HepG2 (cell line): Measurements from ENCODE around the gene DPF1. TPM values are rescaled to one million over a fixed set of nuclear protein-coding genes. Genes with fewer than 3 reads are reported as not detected.

ENCODE experiments used
- ATAC-seq: fragments of 200-7000 bp; cut with Tn5 transposase; 3 replicates; pipeline ENCODE4 v1.9.1; 2020; ENCODE audit warnings: mild to moderate bottlenecking, moderate library complexity
- BruUV-seq: library from RNA; stranded (reverse); fragments of 400-500 nt; replicated peaks from 2 replicates; lab custom pipeline; 2021; lab: Mats Ljungman, UMichigan
- CTCF ChIA-PET: fragments of 300-600 bp; formaldehyde crosslinking; extraction: SDS; loops from one replicate; lab custom pipeline; 2021; ENCODE audit warnings: low total read pairs, inconsistent platforms, low intra/inter-chr PET ratio; lab: Yijun Ruan, JAX
- POLR2A ChIA-PET: fragments of 350-600 bp; sonication (Branson Sonifier 250); formaldehyde crosslinking; loops from one replicate; lab custom pipeline; 2020; ENCODE audit warnings: antibody characterized with exemption, inconsistent platforms; lab: Yijun Ruan, JAX
- DNase-seq: peaks from one replicate; pipeline ENCODE4 v3.0.0-alpha.2; 2015; ENCODE audit warnings: low spot score
- FAIRE-seq: peaks from 3 replicates; lab custom pipeline; 2011; peaks lifted over from hg19 to GRCh38; lab: Jason Lieb, UNC
- H2AFZ ChIP-seq: one replicate; pipeline ENCODE4 v1.6.1; 2011; ENCODE audit warnings: low read length, inconsistent platforms
- H3K27ac ChIP-seq: fragments of 300-600 bp; 3 replicates; pipeline ENCODE4 v1.8.0; 2011; ENCODE audit warnings: mixed run types, mild to moderate bottlenecking, mixed read lengths, low read length, inconsistent platforms; ENCODE audit not compliant: insufficient read depth; ENCODE audit errors: extremely low read length
- H3K27me3 ChIP-seq, 2 experiments: fragments of 200-600 bp in 1 of 2; 2 replicates in 1 of 2; 3 replicates in 1 of 2; pipeline versions ENCODE4 v1.6.0 to v1.8.0; 2011; ENCODE audit warnings: low read length in 2 of 2, mild to moderate bottlenecking in 2 of 2, moderate library complexity in 2 of 2, inconsistent platforms in 1 of 2; ENCODE audit not compliant: insufficient read depth in 2 of 2, control insufficient read depth in 1 of 2
- H3K36me3 ChIP-seq, 2 experiments: fragments of 200-600 bp in 1 of 2; replicated peaks in 1 of 2; 2 replicates in 1 of 2; 3 replicates in 1 of 2; pipeline versions ENCODE4 v1.5.1 to v1.8.0; 2011; ENCODE audit warnings: low read length in 2 of 2, inconsistent platforms in 1 of 2; ENCODE audit not compliant: insufficient read depth in 2 of 2, control insufficient read depth in 1 of 2
- H3K4me1 ChIP-seq: 2 replicates; pipeline ENCODE4 v1.5.1; 2012; ENCODE audit warnings: low read length, inconsistent platforms; ENCODE audit not compliant: insufficient read depth
- H3K4me2 ChIP-seq: 2 replicates; pipeline ENCODE4 v1.6.0; 2011; ENCODE audit warnings: low read depth, low read length, inconsistent platforms
- H3K4me3 ChIP-seq, 3 experiments: fragments of 200-600 bp in 1 of 3; sonication (generic), shearing (Covaris generic) in 1 of 3; replicated peaks in 1 of 3; 2 replicates each; pipeline ENCODE4 v1.5.1; 2011 to 2016; ENCODE audit warnings: low read length in 3 of 3, inconsistent platforms in 2 of 3, low read depth in 2 of 3, mild to moderate bottlenecking in 2 of 3, control low read depth in 1 of 3, mixed read lengths in 1 of 3; ENCODE audit not compliant: insufficient read depth in 1 of 3
- H3K79me2 ChIP-seq: one replicate; pipeline ENCODE4 v1.6.1; 2011; ENCODE audit warnings: low read length, inconsistent platforms; ENCODE audit not compliant: insufficient read depth
- H3K9ac ChIP-seq: 2 replicates; pipeline ENCODE4 v1.6.0; 2011; ENCODE audit warnings: mild to moderate bottlenecking, low read depth, low read length, inconsistent platforms; ENCODE audit not compliant: insufficient read depth
- H3K9me3 ChIP-seq: 2 replicates; pipeline ENCODE4 v1.5.1; 2012; ENCODE audit warnings: mild to moderate bottlenecking, low read length
- H4K20me1 ChIP-seq: 2 replicates; pipeline ENCODE4 v1.6.0; 2011; ENCODE audit warnings: inconsistent platforms, mild to moderate bottlenecking, low read length, moderate library complexity; ENCODE audit not compliant: insufficient read depth
- HNRNPLL ChIP-seq: fragments of 200-400 bp; formaldehyde crosslinking; IDR thresholded peaks from 2 replicates; pipeline ENCODE4 v1.6.1; 2017; ENCODE audit warnings: mild to moderate bottlenecking, low read depth, low read length; ENCODE audit not compliant: poor library complexity, severe bottlenecking
- NFE2L2 ChIP-seq: fragments of 150-350 bp; IDR thresholded peaks from 2 replicates; pipeline ENCODE4 v1.6.1; 2014; ENCODE audit warnings: low read length
- NFIC ChIP-seq: IDR thresholded peaks from 2 replicates; pipeline ENCODE4 v1.6.1; 2012; ENCODE audit warnings: mild to moderate bottlenecking, low read length, inconsistent platforms
- SMARCC2 ChIP-seq: fragments of 450-650 bp; IDR thresholded peaks from 2 replicates; pipeline ENCODE4 v1.6.1; 2017; ENCODE audit warnings: antibody characterized with exemption, mild to moderate bottlenecking
- ZNF253 ChIP-seq: sonication (generic); formaldehyde crosslinking; IDR thresholded peaks from 2 replicates; pipeline ENCODE4 v1.8.0; 2022; ENCODE audit warnings: mild to moderate bottlenecking, missing genetic modification reagents, borderline replicate concordance
- ZNF274 ChIP-seq: sonication (generic); formaldehyde crosslinking; IDR thresholded peaks from 2 replicates; pipeline ENCODE4 v1.5.1; 2020; ENCODE audit warnings: mild to moderate bottlenecking, missing genetic modification reagents
- ZNF30 ChIP-seq: sonication (generic); formaldehyde crosslinking; IDR thresholded peaks from 2 replicates; pipeline ENCODE4 v1.5.0; 2020; ENCODE audit warnings: mild to moderate bottlenecking, missing genetic modification reagents
- WGBS: methylation state at CpG from one replicate; pipeline ENCODE4 v1.1.6; 2017; ENCODE audit warnings: low lambda C conversion rate; 5-methylcytosine and 5-hydroxymethylcytosine counted together
- in situ Hi-C: cut with HindIII; loops from 2 replicates; pipeline ENCODE4 v1.10.0; 2017; ENCODE audit warnings: low pct_unique_long_range_greater_than_20kb; ENCODE audit not compliant: extremely low pct_ligation_motif_present
- intact Hi-C: fragments of 100-400 bp; cut with micrococcal nuclease; formaldehyde crosslinking; loops from one replicate; pipeline ENCODE4 v1.10.0; 2022; ENCODE audit not compliant: unreplicated experiment
- polyA plus RNA-seq, 8 experiments: library from polyadenylated mRNA; depleted of rRNA in 3 of 8; stranded (reverse) in 7 of 8; unstranded in 1 of 8; fragments of >200 nt; fragmentation: Illumina TruSeq in 4 of 8; extraction: Trizol in 4 of 8; gene quantifications; 2 replicates each; pipeline versions ENCODE4 v1.2.1 to v1.2.3, GENCODE V29; 2011 to 2016; ENCODE audit warnings: low read depth in 4 of 8, missing spikeins in 1 of 8, mixed read lengths in 1 of 8; ENCODE audit not compliant: insufficient read depth in 1 of 8
- total RNA-seq, 5 experiments: library from RNA; depleted of rRNA; stranded (reverse); fragments of >200 nt; fragmentation: Illumina TruSeq; extraction: Trizol; gene quantifications; 2 replicates each; pipeline ENCODE4 v1.2.3, GENCODE V29; 2016; ENCODE audit warnings: low read depth in 1 of 5
- TF ChIP-seq, protein P1 (sequence below): IDR thresholded peaks from 2 replicates; pipeline ENCODE4 v1.6.1; 2016; ENCODE audit warnings: low read depth
- TF ChIP-seq, protein P2 (sequence below): sonication (generic); formaldehyde crosslinking; IDR thresholded peaks from 2 replicates; pipeline ENCODE4 v1.4.0; 2020; ENCODE audit warnings: mild to moderate bottlenecking, missing genetic modification reagents

Gene DPF1
- total and polyA plus RNA-seq, 2 of the 13 experiments (the other 11 are each of a cell fraction or from before 2014, with no cell fraction given), result 1.0 to 3.2 TPM

DNA sequence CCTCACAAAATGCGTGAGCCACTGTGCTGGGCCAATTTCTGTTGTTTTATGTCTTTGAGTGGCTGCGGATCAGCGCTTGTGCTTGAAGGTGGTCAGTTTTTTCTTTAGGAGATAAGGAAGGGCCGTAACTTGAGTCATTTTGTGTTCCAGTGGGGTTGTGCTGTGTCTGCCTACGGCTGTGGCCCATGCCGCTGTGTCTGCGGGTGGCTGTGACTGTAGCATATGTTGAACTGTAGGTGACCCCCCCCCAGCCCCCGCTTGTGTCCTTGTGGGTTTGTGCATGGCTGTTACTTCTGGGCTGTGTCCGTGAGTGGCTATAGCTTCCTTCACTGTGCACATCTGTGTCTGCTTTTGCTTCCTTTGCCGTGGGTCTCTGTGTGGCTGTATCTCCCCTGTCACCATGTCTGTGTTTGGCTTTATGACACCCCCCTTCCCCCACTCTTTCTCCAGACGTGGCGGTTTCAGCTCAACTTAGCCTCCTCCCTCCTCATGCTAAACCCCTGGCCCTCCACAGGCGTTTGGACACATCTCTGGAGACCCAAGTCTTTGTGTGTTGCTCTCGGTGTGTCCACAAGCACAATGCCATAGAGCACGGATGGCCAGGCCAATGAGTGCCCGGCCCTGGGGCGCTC, 31.5 kb upstream of the DPF1 start:
- H3K79me2 ChIP-seq, result no peaks in the 10 kb centered on the region
- peaks cover 19% of the 10 kb centered on the region for H3K4me1 ChIP-seq
- H3K27ac ChIP-seq, result no peak overlapping the region
- H4K20me1 ChIP-seq, result no peaks in the 10 kb centered on the region
- in situ Hi-C loops (no loop called here), intact Hi-C loops (no loop called here)
- no TSS peak for BruUV-seq
- peaks cover 4 to 20% of the 10 kb centered on the region in 2 experiments; a peak in 3 of 5 replicates for H3K27me3 ChIP-seq
- FAIRE-seq (no peak), DNase-seq (no peak), ATAC-seq (no peak)
- H2AFZ ChIP-seq, result no peak overlapping the region
- H3K4me3 ChIP-seq, result no peak overlapping the region
- no peaks in the 10 kb centered on the region for H3K9me3 ChIP-seq
- H3K4me2 ChIP-seq, result no peak overlapping the region
- no peak overlapping the region for H3K9ac ChIP-seq
- 51% methylated on average over 13 of the region's 17 CpGs for WGBS
- ChIA-PET POLR2A (no interaction called here), CTCF (no interaction called here)
- no peaks in the 10 kb centered on the region for H3K36me3 ChIP-seq
- TF ChIP-seq, protein P1, sequence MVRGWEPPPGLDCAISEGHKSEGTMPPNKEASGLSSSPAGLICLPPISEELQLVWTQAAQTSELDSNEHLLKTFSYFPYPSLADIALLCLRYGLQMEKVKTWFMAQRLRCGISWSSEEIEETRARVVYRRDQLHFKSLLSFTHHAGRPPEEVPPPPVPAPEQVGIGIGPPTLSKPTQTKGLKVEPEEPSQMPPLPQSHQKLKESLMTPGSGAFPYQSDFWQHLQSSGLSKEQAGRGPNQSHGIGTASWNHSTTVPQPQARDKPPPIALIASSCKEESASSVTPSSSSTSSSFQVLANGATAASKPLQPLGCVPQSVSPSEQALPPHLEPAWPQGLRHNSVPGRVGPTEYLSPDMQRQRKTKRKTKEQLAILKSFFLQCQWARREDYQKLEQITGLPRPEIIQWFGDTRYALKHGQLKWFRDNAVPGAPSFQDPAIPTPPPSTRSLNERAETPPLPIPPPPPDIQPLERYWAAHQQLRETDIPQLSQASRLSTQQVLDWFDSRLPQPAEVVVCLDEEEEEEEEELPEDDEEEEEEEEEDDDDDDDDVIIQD, result no peak
- TF ChIP-seq, protein P2, sequence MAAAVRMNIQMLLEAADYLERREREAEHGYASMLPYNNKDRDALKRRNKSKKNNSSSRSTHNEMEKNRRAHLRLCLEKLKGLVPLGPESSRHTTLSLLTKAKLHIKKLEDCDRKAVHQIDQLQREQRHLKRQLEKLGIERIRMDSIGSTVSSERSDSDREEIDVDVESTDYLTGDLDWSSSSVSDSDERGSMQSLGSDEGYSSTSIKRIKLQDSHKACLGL (CRISPR knock-in tag), result no peak
- TF ChIP-seq NFIC (no peak), HNRNPLL (no peak), SMARCC2 (no peak)
- TF ChIP-seq, all 625 proteins: peak for 0

DNA sequence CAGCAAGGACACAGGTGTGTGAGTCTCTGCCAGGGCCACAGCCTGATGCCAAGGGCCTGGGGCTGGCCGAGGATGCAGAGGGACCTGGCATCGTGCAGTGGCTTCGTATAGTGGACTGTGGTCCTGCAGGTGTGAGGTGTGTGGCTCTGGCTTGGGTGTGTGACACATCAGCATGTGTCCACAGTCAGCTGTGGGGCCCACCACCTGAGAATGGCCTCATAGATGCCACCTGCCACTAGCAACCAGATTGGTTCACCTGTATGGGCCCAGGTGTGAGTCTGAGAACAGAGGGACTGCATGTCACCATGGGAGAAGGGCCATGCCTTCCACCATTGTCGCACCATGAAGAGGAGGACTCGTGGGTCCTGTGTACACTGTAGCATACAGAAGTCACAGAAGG, 29.8 kb upstream of the DPF1 start:
- Histone ChIP-seq H3K79me2 (no peaks in the 10 kb centered on the region), H3K9me3 (no peaks in the 10 kb centered on the region), H4K20me1 (no peaks in the 10 kb centered on the region), H2AFZ (no peak overlapping the region), H3K27me3 (peaks cover 4 to 20% of the 10 kb centered on the region in 2 experiments; a peak in 3 of 5 replicates), H3K27ac (no peak overlapping the region), H3K36me3 (no peaks in the 10 kb centered on the region), H3K4me1 (peaks cover 24% of the 10 kb centered on the region), H3K9ac (no peak overlapping the region), H3K4me2 (no peak overlapping the region), H3K4me3 (no peak overlapping the region)
- no TSS peak for BruUV-seq
- 45% methylated on average over 2 of the region's 5 CpGs for WGBS
- ChIA-PET CTCF (no interaction called here), POLR2A (no interaction called here)
- TF ChIP-seq ZNF274 (CRISPR knock-in tag), result no peak
- TF ChIP-seq NFE2L2, result no peak
- TF ChIP-seq ZNF30 (CRISPR knock-in tag), result no peak
- TF ChIP-seq ZNF253 (CRISPR knock-in tag), result no peak
- FAIRE-seq, result no peak
- no peak for ATAC-seq
- in situ Hi-C loops (no loop called here), intact Hi-C loops (loop anchor here (5.0 kb wide), 1 partner anchor 69 kb away; no protein-coding TSS in a partner anchor)
- DNase-seq, result no peak
